Mesodermal cell (in vitro differentiated cells): Measurements from ENCODE around the gene GLOD4.
"Not testable (repeated sequence)": the region's sequence is repeated elsewhere in the genome, so short reads cannot be mapped to it uniquely, and the experiment has no call there.

ENCODE experiments used
- H3K27ac ChIP-seq: 2 replicates; pipeline ENCODE4 v1.7.0; 2013; ENCODE audit warnings: mild to moderate bottlenecking, low read depth, low read length, moderate library complexity; ENCODE audit not compliant: severe bottlenecking
- H3K36me3 ChIP-seq: 2 replicates; pipeline ENCODE4 v1.7.1; 2013; ENCODE audit warnings: mild to moderate bottlenecking, low read length, moderate library complexity; ENCODE audit not compliant: control insufficient read depth, insufficient read depth
- H3K4me1 ChIP-seq: one replicate; pipeline ENCODE4 v1.7.1; 2013; ENCODE audit warnings: mild to moderate bottlenecking, low read length; ENCODE audit not compliant: insufficient read depth, control insufficient read depth, poor library complexity, severe bottlenecking
- H3K4me3 ChIP-seq: 2 replicates; pipeline ENCODE4 v1.7.0; 2013; ENCODE audit warnings: low read length, control low read depth, mild to moderate bottlenecking; ENCODE audit not compliant: insufficient read depth, poor library complexity, severe bottlenecking; ENCODE audit errors: extremely low read depth
- H3K9me3 ChIP-seq: 2 replicates; pipeline ENCODE4 v1.7.1; 2013; ENCODE audit warnings: mild to moderate bottlenecking, low read length, moderate library complexity; ENCODE audit not compliant: control insufficient read depth
- WGBS, 2 experiments: methylation state at CpG; one replicate each; pipeline ENCODE4 v1.1.5; 2013; ENCODE audit warnings: missing lambda C conversion rate in 2 of 2; ENCODE audit not compliant: insufficient coverage in 2 of 2; 5-methylcytosine and 5-hydroxymethylcytosine counted together

The GLOD4 gene

DNA sequence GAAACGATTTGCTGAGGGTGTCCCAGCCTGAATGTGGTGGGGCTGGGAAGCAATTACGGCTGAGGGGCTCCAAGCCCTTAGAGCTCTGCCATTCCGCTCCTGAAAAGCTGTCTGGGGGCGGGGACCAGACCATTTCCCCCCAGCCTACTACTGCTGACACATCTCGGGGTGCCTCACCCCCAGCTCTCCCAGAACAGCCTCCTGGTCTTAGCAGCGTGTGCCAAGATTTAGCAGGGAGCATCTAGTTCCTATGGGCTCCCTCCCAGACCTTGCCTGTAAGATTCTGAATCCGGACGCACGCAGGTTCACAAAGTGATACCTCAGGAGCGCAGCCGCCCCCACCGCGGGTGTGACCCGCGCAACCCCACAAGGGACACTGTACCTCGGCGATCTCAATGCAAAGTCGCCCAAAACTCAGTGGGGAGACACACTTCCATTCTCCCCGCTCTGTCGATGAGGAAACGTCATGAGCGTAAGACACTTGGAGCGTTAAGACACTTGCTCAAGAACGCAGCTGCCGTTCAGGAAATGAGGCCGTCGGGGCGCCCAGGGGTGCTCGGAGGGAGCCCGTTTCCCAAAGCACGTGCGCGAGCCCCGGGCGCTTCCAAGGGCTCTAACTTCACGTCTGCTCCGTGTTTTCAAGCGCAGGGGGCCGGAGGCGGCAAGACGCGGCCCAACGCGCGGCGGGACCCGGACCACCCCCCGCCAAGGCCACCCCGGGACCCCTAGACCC is 30.6 kb downstream of the GLOD4 start:
- peak overlapping the region; percentile 75 for H3K4me3 ChIP-seq
- H3K27ac ChIP-seq, result no peak overlapping the region
- H3K36me3 ChIP-seq, result peaks cover 41% of the 10 kb centered on the region
- WGBS, 2 experiments, result 1 to 4% methylated on average over 43 to 46 of the region's 49 CpGs
- peaks cover 6% of the 10 kb centered on the region for H3K4me1 ChIP-seq
- peaks cover 16% of the 10 kb centered on the region for H3K9me3 ChIP-seq

DNA sequence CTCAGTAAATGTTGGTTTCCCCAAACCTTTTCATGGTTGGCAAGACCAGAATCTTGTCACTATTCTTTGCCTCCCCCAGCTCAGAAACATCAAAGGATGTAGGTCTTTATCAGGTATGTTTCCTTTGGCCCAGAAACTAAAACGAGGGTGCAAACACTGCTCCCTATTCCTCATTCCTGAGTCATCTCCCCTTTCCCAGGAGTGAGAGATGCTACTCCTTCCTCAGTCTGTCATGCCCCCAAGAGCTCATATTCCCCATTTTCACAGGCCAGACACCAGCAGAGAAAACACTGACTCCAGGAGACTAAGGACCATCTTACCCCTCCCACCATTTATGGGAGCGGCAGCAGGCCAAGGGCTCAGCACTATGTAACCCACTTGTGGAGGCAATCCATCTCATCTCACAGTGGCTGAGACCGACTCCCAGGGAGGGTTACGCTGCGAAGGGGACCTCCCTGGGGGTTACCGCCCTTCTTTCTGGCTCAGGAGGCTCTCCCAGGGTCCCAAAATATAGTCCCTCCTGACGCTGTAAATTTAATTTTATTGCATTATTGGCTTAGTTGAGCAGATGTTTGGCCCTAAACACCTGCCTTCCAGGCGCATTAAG is 31.5 kb downstream of the GLOD4 start:
- no peaks in the 10 kb centered on the region for H3K4me1 ChIP-seq
- peak overlapping the region; percentile 75 for H3K4me3 ChIP-seq
- H3K9me3 ChIP-seq, result peaks cover 16% of the 10 kb centered on the region
- H3K27ac ChIP-seq, result no peak overlapping the region
- WGBS, 2 experiments, result 93 to 95% methylated on average over 6 of the region's 8 CpGs
- peaks cover 44% of the 10 kb centered on the region for H3K36me3 ChIP-seq

DNA sequence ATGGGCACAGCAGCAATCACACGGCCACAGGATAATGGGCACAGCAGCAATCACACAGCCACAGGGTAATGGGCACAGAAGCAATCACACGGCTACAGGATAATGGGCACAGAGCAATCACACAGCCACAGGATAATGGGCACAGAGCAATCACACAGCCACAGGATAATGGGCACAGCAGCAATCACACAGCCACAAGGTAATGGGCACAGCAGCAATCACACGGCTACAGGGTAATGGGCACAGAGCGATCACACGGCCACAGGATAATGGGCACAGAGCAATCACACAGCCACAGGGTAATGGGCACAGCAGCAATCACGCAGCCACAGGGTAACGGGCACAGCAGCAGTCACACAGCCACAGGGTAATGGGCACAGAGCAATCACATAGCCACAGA is 32.7 kb downstream of the GLOD4 start:
- WGBS, 2 experiments, result 50 to 65% methylated on average over 4 to 6 of the region's 7 CpGs
- Histone ChIP-seq H3K9me3 (peaks cover 16% of the 10 kb centered on the region), H3K36me3 (peaks cover 56% of the 10 kb centered on the region)
- not testable (repeated sequence) for H3K4me1 ChIP-seq, H3K27ac ChIP-seq, H3K4me3 ChIP-seq

DNA sequence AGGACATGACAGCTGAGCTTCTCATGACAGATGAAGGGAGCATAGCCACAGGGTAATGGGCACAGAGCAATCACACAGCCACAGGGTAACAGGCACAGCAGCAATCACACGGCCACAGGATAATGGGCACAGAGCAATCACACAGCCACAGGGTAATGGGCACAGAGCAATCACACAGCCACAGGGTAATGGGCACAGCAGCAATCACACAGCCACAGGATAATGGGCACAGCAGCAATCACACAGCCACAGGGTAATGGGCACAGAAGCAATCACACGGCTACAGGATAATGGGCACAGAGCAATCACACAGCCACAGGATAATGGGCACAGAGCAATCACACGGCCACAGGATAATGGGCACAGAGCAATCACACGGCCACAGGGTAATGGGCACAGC is 33.5 kb downstream of the GLOD4 start:
- Histone ChIP-seq H3K36me3 (peaks cover 64% of the 10 kb centered on the region), H3K9me3 (peaks cover 16% of the 10 kb centered on the region)
- H3K4me1 ChIP-seq, H3K4me3 ChIP-seq, H3K27ac ChIP-seq: not testable (repeated sequence)
- WGBS, 2 experiments, result 93% methylated on average over 3 of the region's 4 CpGs

DNA sequence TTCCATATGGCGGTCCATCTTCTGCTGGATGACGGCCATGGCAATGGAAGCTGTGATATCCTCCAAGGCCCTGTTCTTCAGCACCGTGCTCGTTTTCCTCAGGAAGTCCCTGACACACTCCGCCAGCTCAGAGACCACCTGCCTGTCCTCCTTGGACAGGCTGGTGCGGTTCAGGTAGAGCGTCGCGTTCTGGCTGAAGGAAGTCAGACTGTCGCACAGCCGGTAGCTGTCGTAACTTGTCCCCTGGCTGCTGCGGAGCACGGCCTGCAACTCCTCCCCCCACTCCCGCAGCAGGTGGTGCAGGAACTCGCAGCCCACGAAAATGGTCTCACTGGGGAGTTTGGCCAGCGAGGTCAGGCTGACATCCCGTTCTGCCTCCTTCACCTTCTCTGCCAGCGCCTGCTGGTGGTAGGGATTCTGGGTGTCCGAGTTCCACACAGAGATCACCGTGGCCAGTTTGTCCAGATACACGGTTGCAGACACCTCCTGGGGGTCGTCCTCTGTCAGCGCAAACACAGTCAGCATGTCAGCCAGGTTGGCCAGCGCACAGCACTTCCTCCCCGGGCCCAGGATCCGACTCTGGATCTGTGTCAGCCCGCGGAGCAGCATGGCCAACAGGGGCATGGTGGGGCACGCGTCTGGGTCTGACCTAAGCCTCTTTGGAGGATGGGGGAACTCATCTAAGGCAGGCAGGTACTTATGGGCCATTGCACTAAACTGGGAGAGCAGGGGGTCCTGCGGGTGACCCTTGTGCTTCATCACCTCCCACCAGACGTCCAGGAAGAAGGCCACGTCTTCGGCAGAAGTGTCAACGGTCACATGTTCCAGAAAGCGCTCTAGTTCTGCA is 35.1 kb downstream of the GLOD4 start:
- H3K27ac ChIP-seq, result no peak overlapping the region
- H3K36me3 ChIP-seq, result peaks cover 78% of the 10 kb centered on the region
- H3K4me1 ChIP-seq, result no peaks in the 10 kb centered on the region
- peaks cover 16% of the 10 kb centered on the region for H3K9me3 ChIP-seq
- no peak overlapping the region for H3K4me3 ChIP-seq
- 94 to 96% methylated on average over 34 to 38 of the region's 38 CpGs for WGBS, 2 experiments

DNA sequence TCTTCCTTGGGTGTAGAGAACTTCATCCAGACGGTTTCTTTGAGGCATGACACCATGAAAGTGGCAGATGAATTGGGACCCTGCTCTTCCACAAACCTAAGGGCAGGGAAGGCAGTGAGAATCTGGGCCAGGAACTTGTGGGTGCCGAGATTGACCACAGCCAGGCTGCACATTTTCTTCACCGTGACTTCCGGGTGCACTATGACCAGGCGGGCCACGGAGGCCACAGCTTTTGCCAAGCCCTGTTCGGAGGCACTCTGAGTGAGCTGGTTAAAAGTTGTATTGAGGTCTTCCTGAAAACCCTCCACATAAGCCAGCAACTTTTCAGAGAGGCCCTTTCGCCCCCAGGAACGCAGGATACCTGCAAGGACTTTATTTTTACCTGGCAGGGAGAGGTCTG is 35.9 kb downstream of the GLOD4 start:
- peaks cover 16% of the 10 kb centered on the region for H3K9me3 ChIP-seq
- no peak overlapping the region for H3K4me3 ChIP-seq
- 96 to 97% methylated on average over 8 to 9 of the region's 9 CpGs for whole genome bisulfite sequencing, 2 experiments
- peaks cover 86% of the 10 kb centered on the region for H3K36me3 ChIP-seq
- no peaks in the 10 kb centered on the region for H3K4me1 ChIP-seq
- no peak overlapping the region for H3K27ac ChIP-seq

DNA sequence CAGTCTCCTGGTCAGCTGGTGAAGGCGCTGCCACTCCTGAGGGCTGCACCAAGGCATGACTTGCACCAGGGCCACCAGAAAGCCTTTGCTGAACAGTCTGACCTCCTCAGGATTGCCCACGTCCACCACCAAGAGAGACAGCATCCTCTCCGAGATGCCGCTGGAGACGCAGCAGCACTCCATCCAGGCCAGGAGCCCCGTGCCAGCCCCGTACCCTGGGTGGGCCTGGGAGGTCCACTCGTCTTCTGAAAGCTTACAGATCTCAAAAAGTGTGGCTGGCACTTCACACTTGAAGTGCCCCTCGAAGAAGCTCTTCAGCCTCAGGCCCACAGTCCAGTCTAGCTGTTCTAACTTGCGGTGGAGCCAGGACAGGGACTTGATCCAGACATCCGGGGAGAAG is 36.7 kb downstream of the GLOD4 start:
- Histone ChIP-seq H3K4me3 (no peak overlapping the region), H3K36me3 (peaks cover 90% of the 10 kb centered on the region), H3K9me3 (peaks cover 10% of the 10 kb centered on the region), H3K4me1 (no peaks in the 10 kb centered on the region), H3K27ac (no peak overlapping the region)
- 95 to 97% methylated on average over 11 of the region's 11 CpGs for WGBS, 2 experiments

DNA sequence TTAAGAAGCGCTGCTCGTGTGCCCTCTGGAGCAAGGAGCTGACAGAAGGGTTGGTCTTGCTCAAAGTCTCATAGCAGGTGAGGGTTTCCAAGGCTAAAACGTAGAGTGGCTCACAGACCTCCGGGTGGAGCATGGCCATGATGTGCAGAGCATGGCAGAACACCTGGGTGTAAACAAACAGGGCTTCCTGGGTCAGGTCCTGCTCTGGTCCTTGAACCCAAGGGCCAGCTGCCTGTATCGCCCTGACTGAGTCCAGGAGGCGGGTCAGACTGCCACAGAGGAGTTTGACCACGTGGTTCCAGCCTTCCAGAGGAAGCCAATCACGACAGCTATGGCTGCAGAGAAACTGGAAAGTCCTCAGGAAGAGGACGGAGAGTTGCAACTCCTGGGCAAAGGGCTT is 37.1 kb downstream of the GLOD4 start:
- 82 to 88% methylated on average over 9 of the region's 9 CpGs for WGBS, 2 experiments

DNA sequence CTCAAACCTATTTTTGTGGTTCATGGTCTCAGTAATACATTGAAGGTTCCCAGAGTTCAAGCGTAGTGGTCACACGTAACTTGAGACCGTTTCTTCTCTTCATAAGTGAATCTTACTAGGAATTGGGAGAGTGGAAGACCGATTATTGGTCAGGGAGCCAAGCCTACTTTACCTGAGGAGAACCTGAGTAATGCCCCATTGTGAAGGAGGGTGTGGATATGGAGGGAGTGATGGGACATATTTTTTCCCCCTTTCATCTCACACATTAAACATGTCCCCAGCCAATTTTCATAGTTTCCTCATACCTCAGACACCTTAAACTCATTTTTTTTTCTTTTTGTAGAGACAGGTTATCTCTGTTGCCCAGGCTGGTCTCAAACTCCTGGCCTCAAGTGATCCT is 38.9 kb downstream of the GLOD4 start:
- H3K27ac ChIP-seq, result no peak overlapping the region
- no peak overlapping the region for H3K4me3 ChIP-seq
- WGBS, 2 experiments, result 88 to 90% methylated on average over 3 of the region's 4 CpGs
- H3K4me1 ChIP-seq, result no peaks in the 10 kb centered on the region
- H3K36me3 ChIP-seq, result peaks cover 93% of the 10 kb centered on the region
- no peaks in the 10 kb centered on the region for H3K9me3 ChIP-seq

More for the DNA sequence above, 37.1 kb downstream of the GLOD4 start:
- H3K4me3 ChIP-seq, result no peak overlapping the region
- H3K4me1 ChIP-seq, result no peaks in the 10 kb centered on the region
- no peak overlapping the region for H3K27ac ChIP-seq
- peaks cover 6% of the 10 kb centered on the region for H3K9me3 ChIP-seq
- H3K36me3 ChIP-seq, result peaks cover 90% of the 10 kb centered on the region

DNA sequence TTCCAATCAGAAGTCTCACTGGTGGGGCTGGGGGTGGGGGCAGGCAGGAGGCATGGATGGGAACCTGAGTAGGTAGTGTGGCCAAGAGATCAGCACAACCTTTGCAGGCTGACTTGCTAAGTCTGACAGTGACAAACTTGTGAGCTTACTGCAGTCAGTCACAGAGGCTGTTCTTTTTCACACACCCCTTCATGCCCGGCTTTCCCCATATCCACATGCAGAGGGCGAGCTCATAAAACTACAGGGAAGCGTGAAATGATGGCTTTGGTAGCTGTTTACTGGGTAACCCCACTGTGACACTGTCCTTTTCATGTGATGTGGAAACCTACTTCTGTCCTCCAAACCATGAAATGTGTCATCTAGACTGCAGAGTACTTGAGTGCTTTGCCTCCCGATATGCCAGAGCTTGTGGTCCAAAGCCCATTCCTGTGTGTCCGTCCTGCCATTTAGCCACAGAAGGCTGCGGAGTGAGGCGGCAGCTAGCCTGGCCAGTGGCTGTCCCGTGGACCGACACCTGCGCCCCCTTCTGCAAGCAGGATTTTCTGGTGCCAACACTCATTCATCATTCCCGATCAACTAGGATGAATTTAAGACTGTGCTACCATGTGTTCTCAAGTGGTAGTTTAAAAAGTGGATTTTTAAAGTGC is 39.8 kb downstream of the GLOD4 start:
- Histone ChIP-seq H3K4me1 (no peaks in the 10 kb centered on the region), H3K36me3 (peaks cover 88% of the 10 kb centered on the region), H3K4me3 (no peak overlapping the region), H3K27ac (no peak overlapping the region), H3K9me3 (no peaks in the 10 kb centered on the region)
- 93 to 96% methylated on average over 9 of the region's 11 CpGs for WGBS, 2 experiments
